Spleen (tissue), 7 donors: ENCODE data around the gene ARL17B.
"Not testable (repeated sequence)": the region's sequence is repeated elsewhere in the genome, so short reads cannot be mapped to it uniquely, and the experiment has no call there.

Experiments
- CTCF ChIP-seq, 11 experiments: fragments of 200-600 bp in 7 of 11; fragments of 450-650 bp in 4 of 11; sonication (generic) in 4 of 11; IDR thresholded peaks in 8 of 11; conservative IDR thresholded peaks in 3 of 11; 1 replicate in 7 of 11; 2 replicates in 4 of 11; pipeline versions ENCODE4 v1.4.0 to v1.8.0; 2016 to 2021; ENCODE audit warnings: antibody characterized with exemption in 11 of 11, inconsistent platforms in 4 of 11, mild to moderate bottlenecking in 1 of 11
- POLR2A ChIP-seq, 3 donors: fragments of 450-650 bp; IDR thresholded peaks; one replicate each; pipeline ENCODE4 v1.5.1; 2017; ENCODE audit warnings: antibody characterized with exemption in 3 of 3, mild to moderate bottlenecking in 1 of 3
- POLR2AphosphoS5 ChIP-seq, 3 donors: sonication (generic); formaldehyde crosslinking; IDR thresholded peaks; one replicate each; pipeline ENCODE4 v1.5.1; 2017; ENCODE audit warnings: antibody characterized with exemption in 3 of 3
- donor health status: DM: no; HTN: no; CAD: no; lungs with moderate emphysema.
- donor health status: DM: no; HTN: no; CAD: no.
- donor health status: DM: no; HTN: no; CAD: no.

GRCh38 chr17:46256369-46256768 is 105.2 kb downstream of the ARL17B start:
- TF ChIP-seq CTCF (IDR thresholded peaks at IDR 0.05 in 8 of 11, conservative IDR thresholded peaks at IDR 0.05 in 3 of 11); POLR2A (IDR thresholded peaks at IDR 0.05); POLR2AphosphoS5 (IDR thresholded peaks at IDR 0.05): not testable (repeated sequence)
